Amygdala (tissue), 56 donors: ENCODE data around the gene SPATA18.
"Not testable (repeated sequence)": the region's sequence is repeated elsewhere in the genome, so short reads cannot be mapped to it uniquely, and the experiment has no call there.

Source experiments
- DNase-seq, 56 donors: peaks; one replicate each; lab custom pipeline; 2025; lab: John Stamatoyannopoulos, UW

Gene SPATA18

GRCh38 chr4:52105276-52105675, 54.2 kb downstream of the SPATA18 start:
- DNase-seq: no peak

- DNase-seq: no peak
Measured at GRCh38 chr4:52106191-52106590, 55.1 kb downstream of the SPATA18 start.

- DNase-seq: no peak
Measured at GRCh38 chr4:52106660-52107059, 55.6 kb downstream of the SPATA18 start.

GRCh38 chr4:52107336-52107735, 56.2 kb downstream of the SPATA18 start:
- DNase-seq: no peak

GRCh38 chr4:52107745-52108144, 56.6 kb downstream of the SPATA18 start:
- no peak for DNase-seq

GRCh38 chr4:52110171-52110570, 59.1 kb downstream of the SPATA18 start:
- no peak for DNase-seq

GRCh38 chr4:52111995-52112394, 60.9 kb downstream of the SPATA18 start:
- no peak for DNase-seq

GRCh38 chr4:52112411-52112810, 61.3 kb downstream of the SPATA18 start:
- DNase-seq: no peak

- no peak for DNase-seq
Measured at GRCh38 chr4:52116641-52117040, 65.5 kb downstream of the SPATA18 start.

- DNase-seq: no peak
Measured at GRCh38 chr4:52126226-52126625, 75.1 kb downstream of the SPATA18 start.

- no peak for DNase-seq
Measured at GRCh38 chr4:52126966-52127365, 75.9 kb downstream of the SPATA18 start.

- DNase-seq: peak in 15 of 56 donors; percentile 1 to 34 (median 6)
Measured at GRCh38 chr4:52135171-52135570, 84.1 kb downstream of the SPATA18 start.

- not testable (repeated sequence) for DNase-seq
Measured at GRCh38 chr4:52137152-52137551, 86.0 kb downstream of the SPATA18 start.

GRCh38 chr4:52142816-52143215, 91.7 kb downstream of the SPATA18 start:
- no peak for DNase-seq

GRCh38 chr4:52143815-52144214, 92.7 kb downstream of the SPATA18 start:
- DNase-seq: no peak

GRCh38 chr4:52144372-52144771, 93.3 kb downstream of the SPATA18 start:
- no peak for DNase-seq
